A549 treated with CORT108297 at 1 μM for 4 hours (cell line): ENCODE data around the gene UBTD2. TPM values are rescaled to one million over a fixed set of nuclear protein-coding genes. Genes with fewer than 3 reads are reported as not detected.

ENCODE experiments used
- total RNA-seq: library from RNA; stranded (reverse); fragments of 200-300 nt; extraction: Qiagen RNA extraction; gene quantifications from 5 replicates; pipeline ENCODE4 v1.2.3, GENCODE V29; 2022

Gene UBTD2, protein sequence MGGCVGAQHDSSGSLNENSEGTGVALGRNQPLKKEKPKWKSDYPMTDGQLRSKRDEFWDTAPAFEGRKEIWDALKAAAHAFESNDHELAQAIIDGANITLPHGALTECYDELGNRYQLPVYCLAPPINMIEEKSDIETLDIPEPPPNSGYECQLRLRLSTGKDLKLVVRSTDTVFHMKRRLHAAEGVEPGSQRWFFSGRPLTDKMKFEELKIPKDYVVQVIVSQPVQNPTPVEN
- total RNA-seq: 12.3 to 16.5 TPM (median 14.3 TPM) in 5 replicates

DNA sequence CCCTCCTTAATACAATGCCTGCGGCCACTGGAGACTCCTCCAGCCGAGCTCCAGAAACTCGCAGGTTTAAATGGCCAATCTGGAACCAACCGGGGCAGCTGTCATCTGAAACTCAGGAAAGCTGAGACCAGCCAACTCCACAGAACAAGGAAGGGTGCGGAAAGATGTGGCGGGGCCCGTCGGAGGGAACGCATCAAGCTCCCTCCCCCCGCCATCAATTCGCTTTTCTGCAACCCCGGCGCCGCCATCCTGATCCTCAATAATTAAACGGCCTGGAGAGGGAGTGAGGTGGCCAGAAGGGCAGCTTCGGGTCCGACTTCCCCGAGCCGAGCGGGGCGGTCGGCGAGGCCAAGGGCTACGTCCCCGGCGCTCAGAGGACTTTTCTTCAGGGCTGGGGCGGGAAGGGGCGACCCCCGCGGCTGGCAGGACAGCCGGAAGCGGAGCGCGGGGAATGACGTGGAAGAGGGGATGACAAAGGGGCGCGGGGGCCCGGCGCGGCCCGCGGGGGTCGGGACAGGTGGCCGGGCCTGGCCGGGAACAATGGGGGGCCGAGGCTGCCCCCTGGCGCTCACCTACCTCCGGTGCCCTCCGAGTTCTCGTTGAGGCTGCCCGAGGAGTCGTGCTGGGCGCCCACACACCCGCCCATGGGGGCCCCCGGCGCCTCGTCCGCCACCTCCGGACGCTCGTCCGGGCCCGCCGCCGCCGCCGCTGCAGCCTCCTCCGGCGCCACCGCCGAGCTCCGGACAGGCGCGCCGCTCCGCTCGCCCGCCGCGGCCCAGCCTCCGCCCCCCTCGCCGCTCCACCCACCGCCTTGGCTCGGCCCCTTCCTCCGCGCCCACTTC is at the start of gene UBTD2:
UBTD2 (minus strand) TSS at position 745 of the 842 bp plus-strand sequence; CDS start at position 646, 99 bp downstream.

GRCh38 chr5:172193872-172194271 is 89.7 kb downstream of the UBTD2 start, which contains the start of gene EFCAB9:
Gene EFCAB9 (plus strand): TSS chr5:172194172. CDS start chr5:172194173, 1 bp downstream.

GRCh38 chr5:172188033-172188892 is 95.3 kb downstream of the UBTD2 start, which contains the start of gene STK10:
Gene STK10 (minus strand): TSS chr5:172188224. CDS start chr5:172188042, 182 bp downstream.

Other genes with a start within 250 kb of the UBTD2 start
- gene STK10, start 95.5 kb downstream of the UBTD2 start, total RNA-seq: 19.6 to 24.7 TPM (median 22.4 TPM) in 5 replicates
- gene EFCAB9, start 89.6 kb downstream of the UBTD2 start, total RNA-seq: not detected in 5 replicates
- 13.3 to 16.5 TPM (median 15.0 TPM) in 5 replicates for gene SH3PXD2B, start 170.8 kb upstream of the UBTD2 start, total RNA-seq